ENCODE measurements around the gene COL9A1. TPM values are rescaled to one million over a fixed set of nuclear protein-coding genes. Genes with fewer than 3 reads are reported as not detected.
A peak's percentile ranks its signal among the peaks of the same experiment; 100 is the strongest.

Gene COL9A1
- total RNA-seq, 1 donor from 2014 or later = 1.7 TPM

GRCh38 chr6:70289299-70289698, 13.6 kb downstream of the COL9A1 start:
- TF ChIP-seq POLR2AphosphoS5 (IDR thresholded peaks at IDR 0.05; ENCODE audit: insufficient read depth in 1 of 2, low read depth in 1 of 2) = no peak
- TF ChIP-seq CTCF (IDR thresholded peaks at IDR 0.05) = no peak
- TF ChIP-seq POLR2A (IDR thresholded peaks at IDR 0.05) = no peak
- Histone ChIP-seq H3K27me3 (no peaks in the 10 kb centered on the region), H3K27ac (no peak overlapping the region), H3K4me3 (no peak overlapping the region), H3K4me1 (no peaks in the 10 kb centered on the region), H3K9me3 (no peaks in the 10 kb centered on the region), H3K36me3 (no peaks in the 10 kb centered on the region)
- no peak for DNase-seq (ENCODE audit: extremely low spot score in 2 of 2)
- intact Hi-C loops (cut with DNase I) = no loop called here

DNA sequence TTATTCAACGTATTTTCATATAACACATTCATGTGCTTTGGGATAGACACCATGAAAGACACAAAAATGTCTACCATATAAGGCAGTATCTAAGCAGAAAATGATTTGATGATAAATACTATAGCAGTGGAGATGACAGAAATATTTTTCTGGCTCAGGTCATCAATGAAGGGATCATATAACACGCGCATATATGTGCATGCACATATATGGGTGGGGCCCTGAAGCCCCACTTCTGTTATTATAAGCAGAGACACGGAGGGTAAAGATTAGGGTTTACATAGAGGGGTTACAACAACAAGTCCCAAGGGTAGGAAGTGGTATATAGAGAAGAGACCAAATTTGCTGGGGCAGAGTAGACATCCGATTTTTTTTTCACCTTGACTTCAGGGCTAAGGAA, 16.0 kb downstream of the COL9A1 start:
- TF ChIP-seq POLR2AphosphoS5 (IDR thresholded peaks at IDR 0.05; ENCODE audit: insufficient read depth in 1 of 2, low read depth in 1 of 2) (no peak), POLR2A (IDR thresholded peaks at IDR 0.05) (no peak), CTCF (IDR thresholded peaks at IDR 0.05) (no peak)
- intact Hi-C loops (cut with DNase I) = no loop called here
- no peak overlapping the region for H3K27ac ChIP-seq
- peaks cover 13% of the 10 kb centered on the region for H3K4me1 ChIP-seq
- H3K4me3 ChIP-seq = no peak overlapping the region
- H3K36me3 ChIP-seq = no peaks in the 10 kb centered on the region
- no peak for DNase-seq (ENCODE audit: extremely low spot score in 2 of 2)
- H3K9me3 ChIP-seq = no peaks in the 10 kb centered on the region
- no peaks in the 10 kb centered on the region for H3K27me3 ChIP-seq

GRCh38 chr6:70285201-70285600, 17.7 kb downstream of the COL9A1 start:
- H3K27me3 ChIP-seq = no peaks in the 10 kb centered on the region

DNA sequence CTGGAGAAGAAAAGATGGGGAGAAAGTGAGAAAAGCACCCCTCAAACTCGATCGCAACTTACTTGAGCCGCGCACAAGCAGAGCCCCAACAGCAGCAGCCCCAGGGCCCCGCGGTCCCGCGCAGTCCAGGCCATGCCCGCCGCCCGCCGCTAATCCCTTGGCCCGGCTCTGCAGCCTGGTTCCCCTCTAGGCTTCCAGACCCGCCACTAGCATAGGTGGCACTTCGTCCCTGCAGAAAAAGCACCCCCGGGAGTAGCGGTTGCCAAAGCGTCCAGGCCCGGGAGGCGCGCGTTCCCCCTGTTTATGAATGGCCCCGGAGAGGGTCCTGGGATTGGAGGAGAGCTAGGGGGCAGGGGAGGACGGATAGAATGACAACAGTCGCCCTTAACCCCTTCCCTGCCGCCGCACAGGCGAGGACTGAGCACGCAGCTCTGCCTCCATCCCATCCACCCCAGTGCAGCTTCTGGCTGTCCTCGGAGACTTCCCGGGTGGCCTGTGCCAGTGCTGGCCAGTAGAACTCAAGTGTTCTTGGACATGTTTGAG, 19.9 kb downstream of the COL9A1 start:
- Histone ChIP-seq H3K27ac (no peak overlapping the region), H3K36me3 (no peaks in the 10 kb centered on the region), H3K27me3 (no peaks in the 10 kb centered on the region), H3K4me1 (peaks cover 15% of the 10 kb centered on the region), H3K9me3 (no peaks in the 10 kb centered on the region), H3K4me3 (peak overlapping the region in 1 of 2 donors; percentile 18)
- no peak for DNase-seq (ENCODE audit: extremely low spot score in 2 of 2)
- intact Hi-C loops (cut with DNase I) = loop anchor here (1.0 kb wide), 1 partner anchor 47 kb away; no protein-coding TSS in a partner anchor
- TF ChIP-seq CTCF (IDR thresholded peaks at IDR 0.05) (no peak), POLR2A (IDR thresholded peaks at IDR 0.05) (no peak), POLR2AphosphoS5 (IDR thresholded peaks at IDR 0.05; ENCODE audit: insufficient read depth in 1 of 2, low read depth in 1 of 2) (no peak)

More at GRCh38 chr6:70285201-70285600, 17.7 kb downstream of the COL9A1 start:
- Histone ChIP-seq H3K36me3 (no peaks in the 10 kb centered on the region), H3K27ac (no peak overlapping the region), H3K4me3 (no peak overlapping the region), H3K9me3 (no peaks in the 10 kb centered on the region), H3K4me1 (peaks cover 13% of the 10 kb centered on the region)
- no peak for DNase-seq (ENCODE audit: extremely low spot score in 2 of 2)
- intact Hi-C loops (cut with DNase I) = no loop called here
- TF ChIP-seq POLR2A (IDR thresholded peaks at IDR 0.05) (no peak), POLR2AphosphoS5 (IDR thresholded peaks at IDR 0.05; ENCODE audit: insufficient read depth in 1 of 2, low read depth in 1 of 2) (no peak), CTCF (IDR thresholded peaks at IDR 0.05) (no peak)

DNA sequence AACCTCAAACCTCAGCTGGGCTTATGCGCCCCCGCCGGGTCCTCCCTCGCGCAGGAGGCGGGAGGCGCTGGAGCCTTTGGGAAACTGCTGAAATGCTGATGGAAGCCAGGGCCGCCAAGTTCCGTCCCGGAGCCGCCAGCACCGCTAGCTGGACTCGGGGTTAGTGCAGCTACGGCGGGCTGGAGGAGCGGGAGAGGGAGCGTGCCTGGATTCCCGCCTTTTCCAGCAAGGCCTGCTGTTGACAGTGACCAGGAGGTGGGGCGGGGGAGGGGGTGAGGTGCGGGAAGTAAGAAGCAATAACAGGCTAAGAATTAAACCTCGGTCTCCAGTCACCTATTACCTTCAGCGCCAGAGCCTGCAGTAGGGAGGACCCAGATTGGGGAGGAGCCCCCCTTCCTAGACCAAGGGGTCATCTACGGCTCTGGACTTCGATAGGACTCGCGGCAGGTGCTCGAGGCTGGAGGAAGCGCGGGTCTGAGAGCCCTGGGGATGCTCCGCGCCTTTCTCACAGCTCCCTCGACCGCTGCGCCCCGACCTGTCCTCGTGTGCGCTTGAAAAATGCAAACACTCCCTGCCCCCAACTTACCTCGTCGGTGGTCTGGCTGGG, 20.5 kb downstream of the COL9A1 start:
- no peak for DNase-seq (ENCODE audit: extremely low spot score in 2 of 2)
- Histone ChIP-seq H3K36me3 (no peaks in the 10 kb centered on the region), H3K27me3 (no peaks in the 10 kb centered on the region), H3K4me3 (peak overlapping the region in 1 of 2 donors; percentile 18), H3K4me1 (peaks cover 20% of the 10 kb centered on the region), H3K9me3 (no peaks in the 10 kb centered on the region), H3K27ac (no peak overlapping the region)
- no peak for TF ChIP-seq POLR2A (IDR thresholded peaks at IDR 0.05)
- no peak for TF ChIP-seq POLR2AphosphoS5 (IDR thresholded peaks at IDR 0.05; ENCODE audit: insufficient read depth in 1 of 2, low read depth in 1 of 2)
- no peak for TF ChIP-seq CTCF (IDR thresholded peaks at IDR 0.05)
- intact Hi-C loops (cut with DNase I) = loop anchor here (1.0 kb wide), 1 partner anchor 46 kb away; no protein-coding TSS in a partner anchor
